IMR-90 (cell line): ENCODE results near the gene NRP2. TPM values are rescaled to one million over a fixed set of nuclear protein-coding genes. Genes with fewer than 3 reads are reported as not detected.

ENCODE experiments used
- ATAC-seq: fragments of 200-7000 bp; cut with Tn5 transposase; 2 replicates; pipeline ENCODE4 v1.9.1; 2020; ENCODE audit warnings: low read depth, mild to moderate bottlenecking, moderate library complexity
- BruUV-seq: library from RNA; stranded (reverse); fragments of 400-500 nt; replicated peaks from 2 replicates; lab custom pipeline; 2021; lab: Mats Ljungman, UMichigan
- CTCF ChIA-PET: fragments of 300-600 bp; formaldehyde crosslinking; extraction: SDS; loops from one replicate; lab custom pipeline; 2021; ENCODE audit warnings: antibody characterized with exemption; lab: Yijun Ruan, JAX
- POLR2A ChIA-PET: fragments of 300-600 bp; sonication (Branson Sonifier 250); formaldehyde crosslinking; loops from one replicate; lab custom pipeline; 2022; ENCODE audit warnings: antibody characterized with exemption; ENCODE audit not compliant: unreplicated experiment; lab: Charles Lee
- DNase-seq: peaks from one replicate; pipeline ENCODE4 v3.0.0; 2013
- H2AFZ ChIP-seq: replicated peaks from 2 replicates; pipeline ENCODE3; 2013; ENCODE audit warnings: low read length, mild to moderate bottlenecking; ENCODE audit not compliant: poor library complexity
- H2AK5ac ChIP-seq: 2 replicates; pipeline ENCODE4 v1.6.1; 2013; ENCODE audit warnings: low read depth, low read length, inconsistent platforms
- H2AK9ac ChIP-seq: replicated peaks from 2 replicates; pipeline ENCODE3; 2013; ENCODE audit warnings: mild to moderate bottlenecking, low read depth, low read length, moderate library complexity; ENCODE audit not compliant: poor library complexity
- H2BK120ac ChIP-seq: 2 replicates; pipeline ENCODE4 v1.6.1; 2013; ENCODE audit warnings: low read depth, low read length, inconsistent platforms
- H2BK15ac ChIP-seq: 3 replicates; pipeline ENCODE4 v1.6.1; 2013; ENCODE audit warnings: low read depth, low read length, inconsistent platforms
- H2BK20ac ChIP-seq: 2 replicates; pipeline ENCODE4 v1.6.1; 2013; ENCODE audit warnings: low read depth, mild to moderate bottlenecking, inconsistent platforms, low read length, moderate library complexity
- H2BK5ac ChIP-seq: 2 replicates; pipeline ENCODE4 v1.6.1; 2013; ENCODE audit warnings: mild to moderate bottlenecking, low read depth, low read length, inconsistent platforms; ENCODE audit not compliant: poor library complexity, severe bottlenecking
- H3K14ac ChIP-seq: replicated peaks from 2 replicates; pipeline ENCODE4 v1.6.1; 2013; ENCODE audit warnings: low read depth, low read length, inconsistent platforms
- H3K18ac ChIP-seq: 2 replicates; pipeline ENCODE4 v1.6.1; 2013; ENCODE audit warnings: low read depth, low read length, control low read depth
- H3K23ac ChIP-seq: 2 replicates; pipeline ENCODE4 v1.6.1; 2013; ENCODE audit warnings: low read depth, low read length, inconsistent platforms
- H3K27ac ChIP-seq: 2 replicates; pipeline ENCODE4 v1.5.1; 2013; ENCODE audit warnings: mild to moderate bottlenecking, control low read depth, low read length; ENCODE audit not compliant: insufficient read depth
- H3K27me3 ChIP-seq: 2 replicates; pipeline ENCODE4 v1.6.1; 2013; ENCODE audit warnings: low read length; ENCODE audit not compliant: control insufficient read depth, insufficient read depth
- H3K36me3 ChIP-seq: 2 replicates; pipeline ENCODE4 v1.6.1; 2013; ENCODE audit warnings: low read length, mixed read lengths; ENCODE audit not compliant: control insufficient read depth, insufficient read depth
- H3K4ac ChIP-seq: 2 replicates; pipeline ENCODE4 v1.6.1; 2013; ENCODE audit warnings: low read depth, low read length, inconsistent platforms
- H3K4me1 ChIP-seq: 2 replicates; pipeline ENCODE4 v1.6.1; 2013; ENCODE audit warnings: low read length, mixed read lengths; ENCODE audit not compliant: control insufficient read depth, insufficient read depth
- H3K4me2 ChIP-seq: 2 replicates; pipeline ENCODE4 v1.6.1; 2013; ENCODE audit warnings: low read depth, mild to moderate bottlenecking, control low read depth, low read length, moderate library complexity
- H3K4me3 ChIP-seq: 2 replicates; pipeline ENCODE4 v1.5.1; 2013; ENCODE audit warnings: low read depth, mild to moderate bottlenecking, control low read depth, low read length, moderate library complexity; ENCODE audit not compliant: insufficient read depth
- H3K56ac ChIP-seq: 2 replicates; pipeline ENCODE4 v1.6.1; 2013; ENCODE audit warnings: low read length, inconsistent platforms; ENCODE audit not compliant: insufficient read depth; ENCODE audit errors: extremely low read depth
- H3K79me1 ChIP-seq, 2 experiments: 2 replicates each; pipeline ENCODE4 v1.6.1; 2013; ENCODE audit warnings: low read length in 2 of 2, inconsistent platforms in 1 of 2, low read depth in 1 of 2
- H3K9ac ChIP-seq: 2 replicates; pipeline ENCODE4 v1.6.1; 2013; ENCODE audit warnings: low read depth, low read length, control low read depth
- H3K9me1 ChIP-seq: 2 replicates; pipeline ENCODE4 v1.6.1; 2013; ENCODE audit warnings: low read length, inconsistent platforms; ENCODE audit not compliant: insufficient read depth
- H3K9me3 ChIP-seq: 2 replicates; pipeline ENCODE4 v1.6.1; 2013; ENCODE audit warnings: low read length; ENCODE audit not compliant: control insufficient read depth, insufficient read depth
- H4K20me1 ChIP-seq: 2 replicates; pipeline ENCODE4 v1.6.1; 2013; ENCODE audit warnings: low read length, inconsistent platforms; ENCODE audit not compliant: insufficient read depth
- H4K5ac ChIP-seq: 2 replicates; pipeline ENCODE4 v1.6.1; 2013; ENCODE audit warnings: mild to moderate bottlenecking, low read depth, low read length, control low read depth
- H4K8ac ChIP-seq, 2 experiments: 2 replicates each; pipeline ENCODE4 v1.6.1; 2013; ENCODE audit warnings: low read depth in 2 of 2, low read length in 2 of 2, control low read depth in 1 of 2, inconsistent platforms in 1 of 2
- H4K91ac ChIP-seq: 2 replicates; pipeline ENCODE4 v1.6.1; 2013; ENCODE audit warnings: low read depth, low read length, inconsistent platforms; ENCODE audit not compliant: insufficient read depth
- MAZ ChIP-seq: IDR thresholded peaks from 2 replicates; pipeline ENCODE4 v1.6.1; 2012; ENCODE audit warnings: low read depth, mild to moderate bottlenecking, low read length, improper control_type of control experiment, moderate library complexity, borderline replicate concordance
- RFX5 ChIP-seq: IDR thresholded peaks from 2 replicates; pipeline ENCODE4 v1.8.0; 2012; ENCODE audit warnings: low read depth, mild to moderate bottlenecking, low read length, moderate library complexity
- WGBS, 2 experiments: methylation state at CpG; one replicate each; pipeline versions ENCODE4 v1.1.5 to v1.1.7; 2013; ENCODE audit warnings: missing lambda C conversion rate in 2 of 2; ENCODE audit not compliant: insufficient read length in 1 of 2; ENCODE audit errors: extremely low coverage in 2 of 2; 5-methylcytosine and 5-hydroxymethylcytosine counted together
- dilution Hi-C: fragments of 300-500 bp; cut with HindIII; formaldehyde crosslinking; loops from one replicate; pipeline ENCODE4 v1.14.3; 2018; ENCODE audit warnings: low sequenced_read_pairs; ENCODE audit not compliant: unreplicated experiment
- in situ Hi-C: fragments of 300-500 bp; cut with MboI; formaldehyde crosslinking; loops from 3 replicates; pipeline ENCODE4 v1.14.3; 2019; ENCODE audit warnings: low sequenced_read_pairs, inconsistent platforms, mixed read lengths
- intact Hi-C: fragments of 100-400 bp; cut with micrococcal nuclease; formaldehyde crosslinking; loops from 2 replicates; pipeline ENCODE4 v1.10.0; 2022
- polyA plus RNA-seq, 3 experiments: library from polyadenylated mRNA; depleted of rRNA; stranded (reverse); fragments of >200 nt; gene quantifications; 2 replicates each; pipeline ENCODE4 v1.2.3, GENCODE V29; 2012; ENCODE audit warnings: low replicate concordance in 1 of 3
- total RNA-seq: library from RNA; depleted of rRNA; stranded (reverse); fragments of >200 nt; gene quantifications from 2 replicates; pipeline ENCODE4 v1.2.3, GENCODE V29; 2012

Gene NRP2
- total and polyA plus RNA-seq, 2 of the 4 experiments (the other 2 are of a cell fraction): 46.4 to 51.3 TPM

GRCh38 chr2:205684871-205685313, 2.6 kb downstream of the NRP2 start:
- Histone ChIP-seq H3K9ac (peak overlapping the region; percentile 95), H3K14ac (peak overlapping the region; percentile 55; the same call in 1 of the 2 replicates), H3K79me1 (peaks cover 18 to 57% of the 10 kb centered on the region in 2 experiments), H3K27ac (peak overlapping the region; percentile 90), H3K4ac (peak overlapping the region; percentile 69), H3K56ac (no peak overlapping the region; the same call in 1 of the 2 replicates), H3K27me3 (no peaks in the 10 kb centered on the region), H3K4me1 (peaks cover 12% of the 10 kb centered on the region), H2AK9ac (peak overlapping the region; percentile 84), H3K36me3 (peaks cover 7% of the 10 kb centered on the region; the same call in 1 of the 2 replicates), H2BK5ac (peak overlapping the region; percentile 69), H4K91ac (peak overlapping the region; percentile 72), H3K9me3 (no peaks in the 10 kb centered on the region), H2BK15ac (peak overlapping the region; percentile 36; the same call in 1 of the 3 replicates), H4K8ac (peak overlapping the region; percentile 38 to 48; a peak in 2 of 4 replicates), H4K20me1 (no peaks in the 10 kb centered on the region; the same call in 1 of the 2 replicates), H2AFZ (peak overlapping the region; percentile 90), H3K23ac (peak overlapping the region; percentile 91), H2BK120ac (peak overlapping the region; percentile 79), H3K9me1 (0 out of 2 replicates have a peak, but pooled peaks cover 7% of the 10 kb centered on the region), H2BK20ac (peak overlapping the region; percentile 33; the same call in 1 of the 2 replicates), H3K18ac (peak overlapping the region; percentile 76), H2AK5ac (peak overlapping the region; percentile 13; the same call in 1 of the 2 replicates), H3K4me3 (peak overlapping the region; percentile 90), H4K5ac (peak overlapping the region; percentile 16), H3K4me2 (peak overlapping the region; percentile 84)
- ChIA-PET POLR2A (interaction anchor here (0.7 kb wide), 1 partner anchor 116 kb away, joined by 3 read pairs; no protein-coding TSS in a partner anchor), CTCF (interaction anchor here (1.2 to 2.4 kb wide), 2 partner anchors 35 to 241 kb away, joined by 3 to 9 read pairs; no protein-coding TSS in a partner anchor)
- WGBS, 2 experiments: 4% methylated on average over 5 of the region's 35 CpGs; no CpG with 5 or more reads in 1 of the 2 experiments
- TF ChIP-seq RFX5: no peak
- peak; percentile 13; the same call in 1 of the 2 replicates for TF ChIP-seq MAZ
- BruUV-seq: no TSS peak
- dilution Hi-C loops: no loop called here
- DNase-seq: peak; percentile 60
- intact Hi-C loops: loop anchor here (2.0 to 10.0 kb wide), 6 partner anchors 82 to 1138 kb away; partner anchors contain the start of gene PARD3B
- peak; percentile 1 for ATAC-seq
- in situ Hi-C loops: loop anchor here (5.0 to 25.0 kb wide), 5 partner anchors 47 to 1148 kb away; partner anchors contain the start of gene PARD3B
